Activated T-cell treated with anti-CD3 and anti-CD28 coated beads, Interleukin-2, amount 50 U/mL, for 48 hours (primary cell): ENCODE measurements around the gene CACNA1B.

Experiments
- DNase-seq, 2 experiments: peaks; one replicate each; pipeline ENCODE4 v3.0.0-alpha.2; 2020

The CACNA1B gene

GRCh38 chr9:137924761-137925369, 47.3 kb downstream of the CACNA1B start:
- DNase-seq, result no peak

DNA sequence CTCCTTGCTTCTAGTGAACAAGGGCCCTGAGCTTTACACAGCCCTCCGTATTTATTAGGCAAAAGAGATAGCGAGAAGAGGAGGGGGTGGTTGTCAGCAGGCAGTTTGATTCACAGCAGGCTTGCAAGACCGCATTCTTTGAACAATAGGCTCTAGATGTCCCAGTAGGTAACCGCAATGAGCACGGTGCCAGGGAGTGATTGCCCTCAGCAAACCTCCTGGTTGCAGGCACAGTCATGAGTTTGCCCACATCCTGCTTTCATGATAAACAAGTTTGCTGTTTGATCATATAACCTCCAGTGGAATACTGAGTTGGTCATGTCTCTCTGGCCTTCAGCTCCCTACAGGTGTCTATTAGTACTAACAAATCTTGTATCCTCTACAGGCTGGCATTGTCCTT, 66.1 kb downstream of the CACNA1B start:
- no peak for DNase-seq

DNA sequence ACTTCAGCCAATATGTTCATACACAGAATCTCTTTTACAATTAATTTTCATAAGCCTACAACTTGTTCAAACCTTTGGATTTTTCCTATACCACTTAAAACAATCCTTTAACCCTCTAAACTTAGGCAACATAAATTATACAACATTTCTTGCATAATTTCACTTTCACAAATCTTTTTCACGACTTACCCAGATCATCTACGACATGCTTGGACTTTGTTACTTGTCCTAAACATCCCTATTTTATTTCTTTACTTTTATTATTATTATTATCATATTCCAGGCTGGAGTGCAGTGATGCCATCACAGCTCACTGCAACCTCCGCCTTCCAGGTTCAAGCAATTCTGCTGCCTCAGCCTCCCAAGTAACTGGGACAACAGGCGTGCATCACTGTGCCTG, 68.0 kb downstream of the CACNA1B start:
- DNase-seq, result no peak

DNA sequence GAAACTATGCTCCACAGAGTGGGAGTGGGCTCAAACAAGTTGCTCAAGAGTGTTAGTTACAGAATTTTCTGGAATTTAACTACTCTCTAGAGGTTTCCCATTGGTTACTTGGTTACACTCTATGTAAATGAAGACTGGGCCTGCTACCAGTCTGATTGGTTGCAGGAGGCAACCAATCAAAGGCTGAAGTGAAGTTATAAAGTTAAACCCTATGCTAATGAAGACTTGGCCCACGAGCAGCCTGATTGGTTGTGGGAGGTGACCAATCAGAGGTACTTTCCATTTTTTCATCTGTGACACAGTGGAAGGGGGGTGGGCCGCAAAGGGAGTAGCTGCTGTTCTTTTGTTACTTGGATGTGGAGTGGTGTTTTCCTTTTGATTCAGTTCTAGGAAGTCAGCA, 69.4 kb downstream of the CACNA1B start:
- no peak for DNase-seq

DNA sequence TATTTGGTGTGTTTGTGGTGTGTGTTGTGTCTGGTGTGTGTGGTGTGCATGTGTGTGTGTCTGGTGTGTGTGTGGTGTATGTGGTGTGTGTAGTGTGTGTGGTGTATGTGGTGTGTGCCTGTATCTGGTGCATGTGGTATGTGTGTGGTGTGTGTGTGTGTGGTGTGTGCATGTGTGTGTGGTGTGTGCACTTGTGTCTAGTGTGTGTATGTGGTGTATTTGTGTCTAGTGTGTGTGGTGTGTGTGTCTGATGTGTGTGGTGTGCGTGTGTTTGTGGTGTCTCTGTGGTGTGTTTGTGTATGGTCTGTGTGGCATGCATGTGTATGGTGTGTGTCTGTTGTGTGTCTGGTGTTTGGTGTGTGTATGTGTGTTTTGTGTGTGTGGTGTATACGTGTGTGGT, 71.1 kb downstream of the CACNA1B start:
- no peak for DNase-seq

- no peak for DNase-seq
These were observed 71.7 kb downstream of the CACNA1B start for GRCh38 chr9:137949260-137949659.

- no peak for DNase-seq
These were observed 73.5 kb downstream of the CACNA1B start for GRCh38 chr9:137951107-137951506.

- no peak for DNase-seq
These were observed 74.3 kb downstream of the CACNA1B start for GRCh38 chr9:137951597-137952490.

GRCh38 chr9:137952976-137953666, 75.5 kb downstream of the CACNA1B start:
- no peak for DNase-seq

DNA sequence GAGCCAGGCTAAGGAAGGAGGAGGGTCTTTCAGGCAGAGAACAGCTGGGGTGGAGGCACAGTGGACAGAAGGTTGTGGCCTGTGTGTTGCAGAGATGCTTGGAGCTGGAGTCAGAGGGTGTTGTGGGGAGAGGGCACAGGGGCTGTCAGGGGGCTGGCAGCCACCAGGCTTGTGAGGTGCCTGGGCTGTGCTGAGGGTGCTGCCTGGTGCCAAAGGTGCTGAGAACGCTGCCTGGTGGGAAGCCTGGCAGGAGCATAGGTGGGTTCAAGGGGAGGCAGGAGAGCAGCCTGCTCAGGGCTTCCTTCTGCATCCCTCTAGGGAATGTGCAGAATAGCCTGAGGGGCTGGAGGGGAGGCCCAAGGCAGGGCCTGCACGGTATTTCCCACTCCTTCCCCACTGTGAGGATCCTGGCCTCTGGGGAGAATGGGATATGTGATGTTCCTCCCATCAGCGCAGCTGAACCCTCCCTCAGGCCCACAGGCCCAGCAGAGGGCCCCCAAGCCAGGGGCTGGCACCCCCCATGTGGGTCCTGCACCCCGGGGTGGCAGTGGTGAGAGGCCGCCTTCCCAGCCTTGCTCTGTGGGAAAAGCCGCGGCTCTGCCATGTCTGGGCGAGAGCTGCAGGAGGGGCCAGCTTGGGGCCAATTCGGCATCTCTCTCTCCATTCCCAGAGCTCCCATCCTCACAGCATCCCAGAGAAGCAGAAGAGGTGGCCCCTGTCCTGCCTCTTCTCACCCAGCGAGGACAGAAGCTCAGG, 76.3 kb downstream of the CACNA1B start:
- no peak for DNase-seq

GRCh38 chr9:137955224-137955570, 77.6 kb downstream of the CACNA1B start:
- no peak for DNase-seq

DNA sequence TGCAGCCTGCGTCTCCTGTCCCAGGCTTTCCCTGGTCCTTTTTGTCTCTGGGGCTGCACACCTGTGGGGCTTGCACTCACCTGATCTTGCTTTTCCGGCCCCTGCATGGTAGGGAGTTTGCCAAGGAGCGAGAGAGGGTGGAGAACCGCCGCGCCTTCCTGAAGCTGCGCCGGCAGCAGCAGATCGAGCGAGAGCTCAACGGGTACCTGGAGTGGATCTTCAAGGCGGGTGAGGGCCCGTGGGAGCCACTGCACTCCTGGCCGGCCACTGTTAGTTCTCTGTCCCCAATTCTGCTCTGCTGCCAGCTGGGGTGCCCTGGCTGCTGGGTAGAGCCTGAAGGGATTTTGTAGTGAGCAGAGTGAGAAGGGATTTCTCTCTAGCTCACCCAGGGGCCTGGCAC, 78.0 kb downstream of the CACNA1B start:
- DNase-seq, result no peak

DNA sequence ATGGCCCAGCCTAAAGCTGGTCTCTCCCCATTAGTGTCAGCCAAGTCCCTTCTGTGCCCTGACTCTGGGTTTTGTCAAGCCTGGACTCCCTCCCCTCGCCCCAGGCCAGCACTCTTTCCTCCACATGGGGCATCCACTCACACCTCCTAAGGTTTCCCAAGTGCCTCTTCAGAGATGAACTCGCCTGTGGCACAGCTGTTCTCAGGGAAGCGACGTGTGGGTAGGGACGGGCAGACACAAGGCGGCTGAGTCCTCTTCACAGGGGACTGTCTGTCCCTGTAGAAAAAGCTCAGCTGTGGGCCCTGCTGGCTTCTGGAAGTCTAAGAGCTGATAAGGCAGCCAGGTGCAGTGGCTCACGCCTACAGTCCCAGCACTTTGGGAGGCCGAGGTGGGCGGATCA, 78.5 kb downstream of the CACNA1B start:
- DNase-seq, result no peak

DNA sequence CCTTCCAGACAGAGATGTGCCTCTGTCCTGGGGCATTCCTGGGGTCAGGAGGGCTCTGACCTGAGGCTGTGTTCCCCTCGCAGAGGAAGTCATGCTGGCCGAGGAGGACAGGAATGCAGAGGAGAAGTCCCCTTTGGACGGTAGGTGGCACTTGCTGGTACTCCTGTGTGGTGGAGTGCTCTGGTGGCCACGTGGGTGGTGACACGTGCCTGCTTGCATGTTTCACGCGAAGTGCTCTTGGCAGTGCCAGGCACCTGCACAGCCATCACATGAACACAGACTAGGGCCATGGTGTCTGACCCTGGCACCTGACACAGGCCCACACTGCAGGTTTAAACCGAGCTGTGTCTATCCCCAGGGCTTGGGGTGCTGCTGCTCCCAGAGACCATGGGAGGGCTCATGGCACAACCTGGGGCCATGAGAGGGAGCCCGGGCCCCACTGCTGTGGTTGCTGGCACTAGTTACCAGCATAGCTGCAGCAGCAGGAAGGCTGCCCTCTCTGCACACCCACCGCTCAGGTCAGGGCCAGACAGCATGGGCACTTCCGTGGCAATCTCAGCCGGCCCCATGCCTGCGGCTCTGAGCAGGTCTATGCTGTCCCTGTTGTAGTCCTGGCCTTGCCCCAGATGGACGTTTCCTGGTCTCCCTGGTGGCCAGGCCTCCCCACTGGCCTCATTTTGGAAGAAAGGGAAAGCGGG, 79.3 kb downstream of the CACNA1B start:
- no peak for DNase-seq

GRCh38 chr9:137959641-137960411, 82.2 kb downstream of the CACNA1B start:
- peak in 1 of 2 experiments; percentile 7 for DNase-seq

DNA sequence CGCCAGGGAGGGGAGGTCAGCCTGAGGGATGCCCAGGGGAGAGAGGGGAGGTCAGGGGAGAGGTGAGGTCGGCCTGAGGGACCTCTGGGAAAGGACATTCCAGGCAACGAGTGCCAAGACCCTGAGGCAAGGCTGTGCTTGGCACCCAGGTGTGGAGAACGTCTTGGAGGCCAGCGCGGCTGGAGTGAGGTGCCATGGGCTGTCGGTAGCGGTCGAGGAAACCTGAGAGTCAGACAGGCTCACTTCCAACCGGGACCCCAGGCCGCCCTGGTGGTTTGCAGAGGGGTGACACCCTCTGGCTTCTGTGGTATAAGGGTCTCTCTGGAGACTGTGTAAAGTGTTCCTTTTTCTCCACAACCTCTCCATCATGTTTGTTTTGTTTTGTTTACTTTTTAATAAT, 82.9 kb downstream of the CACNA1B start:
- peak in 1 of 2 experiments; percentile 14 for DNase-seq

- DNase-seq, result no peak
These were observed 85.9 kb downstream of the CACNA1B start for GRCh38 chr9:137963525-137963924.

DNA sequence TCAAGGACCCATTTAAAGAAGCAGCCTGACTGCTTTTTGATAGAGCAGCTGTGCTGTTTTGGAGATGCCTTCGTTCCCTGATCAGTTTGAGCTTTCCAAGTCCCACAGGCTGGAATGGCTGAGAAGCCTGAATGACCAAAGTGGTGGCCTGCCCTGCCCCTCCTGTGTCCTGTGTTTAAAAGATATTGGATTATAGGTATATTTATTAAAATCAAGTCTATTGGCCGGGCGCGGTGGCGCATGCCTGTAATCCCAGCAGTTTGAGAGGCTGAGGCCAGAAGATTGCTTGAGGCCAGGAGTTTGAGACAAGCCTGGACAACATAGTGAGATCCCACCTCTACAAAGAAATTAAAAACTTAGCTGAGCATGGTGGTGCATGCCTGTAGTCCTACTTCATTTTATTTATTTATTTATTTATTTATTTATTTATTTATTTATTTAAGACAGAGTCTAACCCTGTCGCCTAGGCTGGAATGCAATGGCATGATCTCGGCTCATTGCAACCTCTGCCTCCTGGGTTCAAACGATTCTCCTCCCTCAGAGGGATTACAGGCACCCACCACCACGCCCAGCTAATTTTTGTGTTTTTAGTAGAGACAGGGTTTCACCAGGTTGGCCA, 87.7 kb downstream of the CACNA1B start:
- no peak for DNase-seq

DNA sequence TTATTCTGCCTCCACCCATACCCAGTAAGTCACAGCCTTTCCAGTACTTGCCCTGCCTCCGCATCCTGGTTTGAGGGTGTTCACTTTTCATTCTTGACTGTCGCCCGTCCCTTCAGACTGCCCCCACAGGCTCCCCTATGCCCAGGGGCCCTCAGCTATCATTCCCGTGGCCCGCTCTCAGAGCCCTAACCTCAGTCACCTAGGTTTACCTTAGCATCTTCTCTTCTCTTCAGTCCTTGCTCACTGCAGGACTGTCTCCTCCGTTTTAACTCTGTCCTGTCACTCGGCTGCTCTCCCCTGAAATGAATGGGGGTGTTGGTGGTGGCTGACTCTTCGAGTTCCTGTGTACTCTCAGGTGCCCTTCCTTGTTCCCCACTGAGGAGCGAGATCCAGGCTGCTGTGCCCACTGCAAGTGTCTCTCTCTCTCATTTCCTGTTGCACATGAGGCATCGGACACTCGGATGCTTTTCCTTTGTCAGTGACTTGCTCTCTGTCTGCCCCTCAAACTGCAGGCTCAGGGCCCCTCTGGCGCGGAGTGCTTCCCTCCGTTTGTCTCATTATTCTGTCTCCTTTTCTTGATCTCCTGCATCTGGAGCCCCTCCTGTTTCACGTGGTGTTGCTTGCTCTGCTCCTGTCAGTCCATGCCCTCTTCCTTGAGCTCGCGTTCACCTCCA, 89.8 kb downstream of the CACNA1B start:
- DNase-seq, result no peak

DNA sequence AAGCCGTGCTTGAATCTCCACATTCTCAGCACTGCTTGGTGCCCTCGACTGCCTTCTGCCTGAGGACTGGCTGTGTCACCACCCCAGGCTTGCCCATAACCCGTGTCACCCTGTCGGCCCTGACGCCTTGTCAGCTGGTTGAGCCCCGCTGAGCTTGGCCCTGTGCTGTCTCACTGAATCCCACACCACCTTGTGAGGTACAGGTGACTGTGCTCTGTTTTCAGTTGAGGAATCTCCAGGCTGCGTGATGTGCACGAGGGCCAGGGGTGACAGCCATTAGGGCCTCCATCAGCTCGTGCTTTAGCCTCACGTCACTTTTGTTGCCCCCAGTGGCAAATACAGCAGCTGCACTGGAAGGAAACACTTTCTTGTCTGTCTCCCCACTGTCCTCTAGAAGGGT, 90.7 kb downstream of the CACNA1B start:
- DNase-seq, result peak in 1 of 2 experiments; percentile 9

DNA sequence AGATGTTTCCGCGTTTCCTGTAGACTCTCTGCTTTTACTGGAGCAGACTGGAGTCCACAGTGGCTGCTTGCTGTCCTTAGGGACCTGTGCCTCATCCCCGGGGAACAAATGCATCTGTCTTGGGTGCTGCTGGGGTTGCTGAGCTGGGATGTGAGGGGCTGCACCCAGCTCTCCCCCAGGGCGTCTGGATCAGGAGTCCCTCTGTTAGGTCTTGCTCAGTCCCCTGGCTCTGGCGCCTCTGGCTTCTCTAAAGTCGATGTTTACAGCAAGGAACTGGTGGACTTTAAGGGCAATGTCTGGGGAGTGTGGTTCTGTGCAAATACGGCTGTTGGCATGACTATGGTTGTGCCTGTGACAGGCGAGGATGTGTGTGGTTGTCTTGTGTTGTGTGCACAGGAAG, 91.4 kb downstream of the CACNA1B start:
- DNase-seq, result peak in 1 of 2 experiments; percentile 1
